SK-N-SH (cell line): ENCODE results near the gene FBH1. TPM values are rescaled to one million over a fixed set of nuclear protein-coding genes. Genes with fewer than 3 reads are reported as not detected.

Experiments
- CTCF ChIA-PET: fragments of 300-600, 350-600 bp; formaldehyde crosslinking; extraction: SDS; loops from one replicate; lab custom pipeline; 2021; lab: Yijun Ruan, JAX
- POLR2A ChIA-PET: fragments of 350-600 bp; sonication (Branson Sonifier 250); formaldehyde crosslinking; extraction: SDS; loops from one replicate; lab custom pipeline; 2020; ENCODE audit warnings: antibody characterized with exemption, inconsistent platforms; lab: Yijun Ruan, JAX
- DNase-seq: peaks from one replicate; pipeline ENCODE4 v3.0.0; 2012
- H2AFZ ChIP-seq: fragments of 200-600 bp; sonication (generic); 2 replicates; pipeline ENCODE4 v1.8.1; 2016; ENCODE audit warnings: antibody characterized with exemption, mild to moderate bottlenecking, low read depth
- H3F3A ChIP-seq: fragments of 200-600 bp; sonication (generic); replicated peaks from 2 replicates; pipeline ENCODE3; 2016; ENCODE audit warnings: antibody characterized with exemption, mild to moderate bottlenecking; ENCODE audit not compliant: insufficient read depth
- H3K27ac ChIP-seq, 2 experiments: fragments of 200-500 bp in 1 of 2; fragments of 200-600 bp in 1 of 2; sonication (Bioruptor generic) in 1 of 2; sonication (generic), shearing (Covaris generic) in 1 of 2; 2 replicates each; pipeline versions ENCODE4 v1.5.1 to v1.6.1; 2014 to 2016; ENCODE audit warnings: low read depth in 2 of 2, inconsistent platforms in 1 of 2, low read length in 1 of 2, mild to moderate bottlenecking in 1 of 2, mixed read lengths in 1 of 2
- H3K27me3 ChIP-seq: fragments of 200-600 bp; sonication (generic), shearing (Covaris generic); 2 replicates; pipeline ENCODE4 v1.6.1; 2016; ENCODE audit warnings: mixed run types; ENCODE audit not compliant: insufficient read depth
- H3K36me3 ChIP-seq, 2 experiments: fragments of 200-500 bp in 1 of 2; fragments of 200-600 bp in 1 of 2; sonication (Bioruptor generic) in 1 of 2; sonication (generic) in 1 of 2; replicated peaks in 1 of 2; 2 replicates each; pipeline versions ENCODE3 to v1.5.1; 2014 to 2016; ENCODE audit warnings: low read length in 1 of 2, mild to moderate bottlenecking in 1 of 2; ENCODE audit not compliant: insufficient read depth in 2 of 2, control insufficient read depth in 1 of 2
- H3K4me1 ChIP-seq, 2 experiments: fragments of 200-500 bp in 1 of 2; fragments of 200-600 bp in 1 of 2; sonication (Bioruptor generic) in 1 of 2; sonication (generic), shearing (Covaris generic) in 1 of 2; 2 replicates each; pipeline versions ENCODE4 v1.5.1 to v1.6.1; 2014 to 2016; ENCODE audit warnings: low read depth in 1 of 2, low read length in 1 of 2, mixed run types in 1 of 2; ENCODE audit not compliant: insufficient read depth in 2 of 2, control insufficient read depth in 1 of 2
- H3K4me2 ChIP-seq: fragments of 200-600 bp; sonication (generic), shearing (Covaris generic); 2 replicates; pipeline ENCODE4 v1.6.1; 2017; ENCODE audit warnings: mixed run types
- H3K4me3 ChIP-seq, 2 experiments: fragments of 200-500 bp in 1 of 2; fragments of 200-600 bp in 1 of 2; sonication (Bioruptor generic) in 1 of 2; sonication (generic), shearing (Covaris generic) in 1 of 2; 2 replicates each; pipeline versions ENCODE4 v1.5.1 to v1.8.1; 2014 to 2016; ENCODE audit warnings: low read depth in 2 of 2, inconsistent platforms in 1 of 2, low read length in 1 of 2, mild to moderate bottlenecking in 1 of 2, mixed read lengths in 1 of 2, moderate library complexity in 1 of 2
- H3K79me2 ChIP-seq: fragments of 200-600 bp; sonication (generic); 2 replicates; pipeline ENCODE4 v1.8.1; 2017; ENCODE audit warnings: mild to moderate bottlenecking; ENCODE audit not compliant: insufficient read depth
- H3K9ac ChIP-seq: fragments of 200-600 bp; sonication (generic); 2 replicates; pipeline ENCODE4 v1.6.1; 2017; ENCODE audit warnings: mixed run types
- H3K9me2 ChIP-seq: fragments of 200-600 bp; sonication (generic); 2 replicates; pipeline ENCODE4 v1.6.1; 2017; ENCODE audit warnings: mixed run types
- H3K9me3 ChIP-seq: fragments of 200-600 bp; sonication (generic); 2 replicates; pipeline ENCODE4 v1.6.1; 2017; ENCODE audit warnings: mixed run types, mild to moderate bottlenecking, moderate library complexity
- H4K20me1 ChIP-seq: fragments of 200-600 bp; sonication (generic); 2 replicates; pipeline ENCODE4 v1.6.1; 2017; ENCODE audit warnings: mild to moderate bottlenecking, mixed run types; ENCODE audit not compliant: insufficient read depth
- CHD2 ChIP-seq: fragments of 150-350 bp; IDR thresholded peaks from 2 replicates; pipeline ENCODE4 v1.6.1; 2018; ENCODE audit warnings: low read length; ENCODE audit not compliant: partially characterized antibody
- EP300 ChIP-seq, 2 experiments: IDR thresholded peaks; 2 replicates each; pipeline versions ENCODE4 v1.4.0 to v1.6.1; 2012; ENCODE audit warnings: borderline replicate concordance in 1 of 2, low read depth in 1 of 2, low read length in 1 of 2
- FOXM1 ChIP-seq: IDR thresholded peaks from 2 replicates; pipeline ENCODE4 v1.4.0; 2012; ENCODE audit warnings: low read depth, mild to moderate bottlenecking
- IRF3 ChIP-seq: fragments of 150-350 bp; IDR thresholded peaks from 2 replicates; pipeline ENCODE4 v1.6.1; 2016; ENCODE audit warnings: mild to moderate bottlenecking, low read depth, low read length
- JUND ChIP-seq: IDR thresholded peaks from 2 replicates; pipeline ENCODE4 v1.4.0; 2012
- MEF2A ChIP-seq: IDR thresholded peaks from 2 replicates; pipeline ENCODE4 v1.4.0; 2012; ENCODE audit warnings: low read depth, borderline replicate concordance
- NRF1 ChIP-seq: IDR thresholded peaks from 2 replicates; pipeline ENCODE4 v1.6.1; 2012; ENCODE audit warnings: low read depth, mild to moderate bottlenecking, low read length
- POLR2AphosphoS5 ChIP-seq: IDR thresholded peaks from 2 replicates; pipeline ENCODE4 v1.6.1; 2012; ENCODE audit warnings: low read depth, low read length
- RFX5 ChIP-seq: IDR thresholded peaks from 2 replicates; pipeline ENCODE4 v1.6.1; 2012; ENCODE audit warnings: mild to moderate bottlenecking, improper control_type of control experiment, low read length
- SIN3A ChIP-seq: IDR thresholded peaks from 2 replicates; pipeline ENCODE4 v1.6.1; 2012; ENCODE audit warnings: low read depth, mild to moderate bottlenecking, low read length, moderate library complexity, borderline replicate concordance
- TCF12 ChIP-seq: IDR thresholded peaks from 2 replicates; pipeline ENCODE4 v1.4.0; 2012
- TEAD4 ChIP-seq: IDR thresholded peaks from 2 replicates; pipeline ENCODE4 v1.4.0; 2012; ENCODE audit warnings: mild to moderate bottlenecking, borderline replicate concordance; ENCODE audit not compliant: insufficient read depth
- YY1 ChIP-seq: IDR thresholded peaks from 2 replicates; pipeline ENCODE4 v1.4.0; 2012; ENCODE audit warnings: low read depth, mild to moderate bottlenecking
- WGBS: methylation state at CpG from one replicate; pipeline ENCODE4 v1.1.6; 2017; ENCODE audit warnings: low lambda C conversion rate; 5-methylcytosine and 5-hydroxymethylcytosine counted together
- polyA plus RNA-seq, 3 experiments: library from polyadenylated mRNA; depleted of rRNA; stranded (reverse); fragments of >200 nt; gene quantifications; 2 replicates each; pipeline ENCODE4 v1.2.3, GENCODE V29; 2012

The FBH1 gene
- polyA plus RNA-seq, 1 of the 3 experiments (the other 2 are of a cell fraction): 60.9 TPM

- Histone ChIP-seq H3F3A (no peaks in the 10 kb centered on the region), H3K4me3 (no peak overlapping the region), H3K27ac (no peak overlapping the region), H3K27me3 (no peaks in the 10 kb centered on the region), H3K4me1 (no peaks in the 10 kb centered on the region), H3K79me2 (no peaks in the 10 kb centered on the region), H3K36me3 (no peaks in the 10 kb centered on the region), H2AFZ (no peak overlapping the region), H3K9me2 (no peaks in the 10 kb centered on the region), H3K4me2 (no peak overlapping the region), H3K9ac (no peak overlapping the region), H4K20me1 (no peaks in the 10 kb centered on the region), H3K9me3 (no peaks in the 10 kb centered on the region)
- 73% methylated on average over 9 of the region's 9 CpGs for WGBS
- TF ChIP-seq MEF2A (no peak), SIN3A (no peak), EP300 (IDR thresholded peaks at IDR 0.05; ENCODE audit: borderline replicate concordance in 1 of 2, low read depth in 1 of 2, low read length in 1 of 2) (no peak), FOXM1 (no peak), YY1 (no peak), TCF12 (no peak), RFX5 (no peak), JUND (no peak)
- DNase-seq: no peak
- CTCF ChIA-PET: no interaction called here
- POLR2A ChIA-PET: no interaction called here
Observed at GRCh38 chr10:5968681-5969453, 78.8 kb downstream of the FBH1 start.

- WGBS: 48% methylated on average over 2 of the region's 2 CpGs
- H3K9me2 ChIP-seq: no peaks in the 10 kb centered on the region
- no peak overlapping the region for H3K9ac ChIP-seq
- H3F3A ChIP-seq: no peaks in the 10 kb centered on the region
- DNase-seq: no peak
- no peaks in the 10 kb centered on the region for H3K36me3 ChIP-seq
- H4K20me1 ChIP-seq: no peaks in the 10 kb centered on the region
- no peak overlapping the region for H3K4me2 ChIP-seq
- CTCF ChIA-PET: no interaction called here
- POLR2A ChIA-PET: no interaction called here
- TF ChIP-seq IRF3 (no peak), TEAD4 (no peak), EP300 (IDR thresholded peaks at IDR 0.05; ENCODE audit: borderline replicate concordance in 1 of 2, low read depth in 1 of 2, low read length in 1 of 2) (no peak), YY1 (no peak), POLR2AphosphoS5 (no peak), JUND (no peak), NRF1 (no peak), CHD2 (no peak)
- H3K4me1 ChIP-seq: no peaks in the 10 kb centered on the region
- H3K4me3 ChIP-seq: no peak overlapping the region
- no peaks in the 10 kb centered on the region for H3K79me2 ChIP-seq
- H3K9me3 ChIP-seq: no peaks in the 10 kb centered on the region
- H3K27ac ChIP-seq: no peak overlapping the region
- no peak overlapping the region for H2AFZ ChIP-seq
- H3K27me3 ChIP-seq: no peaks in the 10 kb centered on the region
Observed at GRCh38 chr10:5970066-5970465, 80.0 kb downstream of the FBH1 start.
